ENCODE measurements around the gene MRGPRD.

DNA sequence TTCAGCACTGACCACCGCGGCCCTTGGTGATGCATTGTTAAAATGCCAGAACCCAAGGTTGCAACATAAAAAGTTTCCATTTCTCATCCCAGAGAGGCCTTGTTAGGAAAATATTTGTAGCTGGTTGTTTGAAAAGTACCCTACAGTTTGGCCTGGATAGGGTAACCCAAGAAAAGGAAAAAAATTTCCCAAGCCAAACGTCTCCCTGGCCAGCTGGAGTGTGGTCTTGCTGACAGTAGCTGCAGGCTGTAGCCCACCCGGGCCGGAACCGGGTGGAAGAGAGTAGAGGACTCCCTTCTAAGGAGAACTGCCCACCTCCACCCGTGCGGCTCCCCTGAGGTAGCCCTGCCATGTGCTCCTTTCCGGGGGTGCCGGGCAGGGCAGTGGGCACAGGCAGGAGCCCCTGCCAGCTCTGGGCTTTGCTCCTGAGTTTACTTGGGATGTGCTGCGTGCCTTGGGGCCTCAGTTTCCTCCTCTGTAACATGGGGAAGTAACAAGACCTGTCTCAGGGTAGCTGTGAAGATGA lies 38.6 kb downstream of the MRGPRD start:
- no peak for TF ChIP-seq POLR2AphosphoS5 (IDR thresholded peaks at IDR 0.05; ENCODE audit: low read depth, low read length)
- TF ChIP-seq, protein P1, sequence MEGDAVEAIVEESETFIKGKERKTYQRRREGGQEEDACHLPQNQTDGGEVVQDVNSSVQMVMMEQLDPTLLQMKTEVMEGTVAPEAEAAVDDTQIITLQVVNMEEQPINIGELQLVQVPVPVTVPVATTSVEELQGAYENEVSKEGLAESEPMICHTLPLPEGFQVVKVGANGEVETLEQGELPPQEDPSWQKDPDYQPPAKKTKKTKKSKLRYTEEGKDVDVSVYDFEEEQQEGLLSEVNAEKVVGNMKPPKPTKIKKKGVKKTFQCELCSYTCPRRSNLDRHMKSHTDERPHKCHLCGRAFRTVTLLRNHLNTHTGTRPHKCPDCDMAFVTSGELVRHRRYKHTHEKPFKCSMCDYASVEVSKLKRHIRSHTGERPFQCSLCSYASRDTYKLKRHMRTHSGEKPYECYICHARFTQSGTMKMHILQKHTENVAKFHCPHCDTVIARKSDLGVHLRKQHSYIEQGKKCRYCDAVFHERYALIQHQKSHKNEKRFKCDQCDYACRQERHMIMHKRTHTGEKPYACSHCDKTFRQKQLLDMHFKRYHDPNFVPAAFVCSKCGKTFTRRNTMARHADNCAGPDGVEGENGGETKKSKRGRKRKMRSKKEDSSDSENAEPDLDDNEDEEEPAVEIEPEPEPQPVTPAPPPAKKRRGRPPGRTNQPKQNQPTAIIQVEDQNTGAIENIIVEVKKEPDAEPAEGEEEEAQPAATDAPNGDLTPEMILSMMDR (IDR thresholded peaks at IDR 0.05; ENCODE audit: control extremely low read depth in 1 of 3, insufficient read depth in 1 of 3, low read depth in 1 of 3, low read length in 3 of 3) = no peak
- no peak for TF ChIP-seq TAF7 (optimal IDR thresholded peaks at IDR 0.05; ENCODE audit: borderline replicate concordance, low read depth, low read length)
- no peak for TF ChIP-seq RFX5 (IDR thresholded peaks at IDR 0.05; ENCODE audit: borderline replicate concordance, low read depth, low read length)
- no peak for TF ChIP-seq SP1 (IDR thresholded peaks at IDR 0.05; ENCODE audit: low read depth, low read length)
- no peak for TF ChIP-seq RNF2 (IDR thresholded peaks at IDR 0.05; ENCODE audit: borderline replicate concordance, low read depth, low read length, missing control alignments, poor library complexity, severe bottlenecking)
- TF ChIP-seq KDM1A (IDR thresholded peaks at IDR 0.05; ENCODE audit: borderline replicate concordance, low read length) = no peak
- no peak for TF ChIP-seq BACH1 (IDR thresholded peaks at IDR 0.05; ENCODE audit: low read length)

All from H1 (cell line).